ENCODE data around the gene CACNA2D4.

Gene CACNA2D4

GRCh38 chr12:1885082-1885596 is 33.3 kb downstream of the CACNA2D4 start:
- H3K4me3 ChIP-seq (ENCODE audit: low read depth, low read length), result no peak overlapping the region
- no peak for TF ChIP-seq CTCF (IDR thresholded peaks at IDR 0.05; ENCODE audit: borderline replicate concordance, insufficient read depth, low read depth, low read length)

- no peak overlapping the region for H3K4me3 ChIP-seq (ENCODE audit: low read depth, low read length)
- TF ChIP-seq CTCF (IDR thresholded peaks at IDR 0.05; ENCODE audit: borderline replicate concordance, insufficient read depth, low read depth, low read length), result no peak
Measured at GRCh38 chr12:1884651-1885050, 33.8 kb downstream of the CACNA2D4 start.

- TF ChIP-seq CTCF (IDR thresholded peaks at IDR 0.05; ENCODE audit: borderline replicate concordance, insufficient read depth, low read depth, low read length), result no peak
Measured at GRCh38 chr12:1883513-1883912, 34.9 kb downstream of the CACNA2D4 start.

GRCh38 chr12:1882850-1883470 is 35.5 kb downstream of the CACNA2D4 start:
- TF ChIP-seq CTCF (IDR thresholded peaks at IDR 0.05; ENCODE audit: borderline replicate concordance, insufficient read depth, low read depth, low read length), result no peak
- H3K4me3 ChIP-seq (ENCODE audit: low read depth, low read length), result no peak overlapping the region

More at GRCh38 chr12:1883513-1883912, 34.9 kb downstream of the CACNA2D4 start:
- no peak overlapping the region for H3K4me3 ChIP-seq (ENCODE audit: low read depth, low read length)

- TF ChIP-seq CTCF (IDR thresholded peaks at IDR 0.05; ENCODE audit: borderline replicate concordance, insufficient read depth, low read depth, low read length), result no peak
- H3K4me3 ChIP-seq (ENCODE audit: low read depth, low read length), result no peak overlapping the region
Measured at GRCh38 chr12:1882405-1882804, 36.0 kb downstream of the CACNA2D4 start.

- no peak overlapping the region for H3K4me3 ChIP-seq (ENCODE audit: low read depth, low read length)
- TF ChIP-seq CTCF (IDR thresholded peaks at IDR 0.05; ENCODE audit: borderline replicate concordance, insufficient read depth, low read depth, low read length), result no peak
Measured at GRCh38 chr12:1881936-1882335, 36.5 kb downstream of the CACNA2D4 start.

- H3K4me3 ChIP-seq (ENCODE audit: low read depth, low read length), result no peak overlapping the region
Measured at GRCh38 chr12:1881301-1881700, 37.2 kb downstream of the CACNA2D4 start.

More at GRCh38 chr12:1881301-1881700, 37.2 kb downstream of the CACNA2D4 start:
- no peak for TF ChIP-seq CTCF (IDR thresholded peaks at IDR 0.05; ENCODE audit: borderline replicate concordance, insufficient read depth, low read depth, low read length)
